HUES48 (cell line): Measurements from ENCODE around the gene LANCL3.

Source experiments
- H3K27ac ChIP-seq: one replicate; pipeline ENCODE4 v1.7.0; 2013; ENCODE audit warnings: low read depth, low read length, inconsistent platforms
- H3K27me3 ChIP-seq: 2 replicates; pipeline ENCODE4 v1.6.1; 2013; ENCODE audit warnings: mild to moderate bottlenecking, low read length; ENCODE audit not compliant: control insufficient read depth, insufficient read depth
- H3K36me3 ChIP-seq: 2 replicates; pipeline ENCODE4 v1.6.1; 2013; ENCODE audit warnings: low read length; ENCODE audit not compliant: control insufficient read depth, insufficient read depth
- H3K4me1 ChIP-seq: 2 replicates; pipeline ENCODE4 v1.6.1; 2013; ENCODE audit warnings: mild to moderate bottlenecking, low read length; ENCODE audit not compliant: control insufficient read depth, insufficient read depth
- H3K4me3 ChIP-seq: 2 replicates; pipeline ENCODE4 v1.5.1; 2013; ENCODE audit warnings: mild to moderate bottlenecking, low read depth, low read length
- H3K9ac ChIP-seq: 2 replicates; pipeline ENCODE4 v1.6.1; 2013; ENCODE audit warnings: mild to moderate bottlenecking, low read depth, low read length, moderate library complexity
- H3K9me3 ChIP-seq: 2 replicates; pipeline ENCODE4 v1.6.1; 2013; ENCODE audit warnings: low read length; ENCODE audit not compliant: control insufficient read depth, insufficient read depth

Gene LANCL3

DNA sequence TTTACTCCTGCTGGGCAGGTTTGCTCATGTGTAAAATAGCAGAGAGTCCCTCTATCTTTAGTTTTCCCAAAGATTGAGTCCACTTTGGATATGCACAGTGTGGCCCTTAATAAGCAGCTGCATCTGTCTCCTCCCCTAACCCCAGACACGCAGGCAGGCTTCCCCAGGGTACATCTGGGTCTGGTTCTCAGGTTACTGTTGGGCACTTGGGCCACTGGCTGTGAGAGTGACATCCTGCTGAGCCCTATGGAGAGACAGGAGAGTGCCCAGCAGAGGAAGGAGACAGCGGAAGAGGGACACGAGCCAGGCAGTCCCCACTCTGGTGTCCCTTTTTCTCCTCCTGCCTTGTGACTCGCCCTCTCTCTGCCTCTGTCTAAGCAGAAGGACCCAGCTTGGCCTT is 130.1 kb downstream of the LANCL3 start:
- Histone ChIP-seq H3K27me3 (no peaks in the 10 kb centered on the region), H3K4me1 (peaks cover 4% of the 10 kb centered on the region; the same call in 1 of the 2 replicates), H3K9me3 (no peaks in the 10 kb centered on the region), H3K27ac (no peak overlapping the region), H3K9ac (no peak overlapping the region), H3K4me3 (no peak overlapping the region), H3K36me3 (no peaks in the 10 kb centered on the region)

DNA sequence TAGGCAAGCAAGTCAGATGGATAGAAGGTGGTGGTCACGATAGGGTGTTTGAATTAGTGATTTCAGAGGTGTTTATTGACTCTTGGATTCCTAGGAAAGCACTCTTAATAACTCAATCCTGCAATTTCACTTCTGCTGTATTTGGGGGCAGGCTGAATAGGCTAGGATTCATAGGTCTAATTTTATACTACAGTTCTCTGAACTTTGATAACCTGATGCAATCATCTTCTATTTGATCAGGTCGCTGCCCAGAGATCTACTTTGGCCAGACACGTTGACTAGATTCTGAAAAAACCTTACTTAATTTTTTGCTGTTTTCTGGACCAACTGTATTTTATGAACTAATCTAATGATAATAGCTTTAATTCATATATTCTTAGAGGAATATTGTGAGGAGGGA is 140.5 kb downstream of the LANCL3 start:
- Histone ChIP-seq H3K9ac (no peak overlapping the region), H3K4me1 (no peaks in the 10 kb centered on the region), H3K9me3 (no peaks in the 10 kb centered on the region), H3K27me3 (no peaks in the 10 kb centered on the region), H3K36me3 (no peaks in the 10 kb centered on the region), H3K4me3 (no peak overlapping the region), H3K27ac (no peak overlapping the region)

GRCh38 chrX:37712458-37712857 is 141.0 kb downstream of the LANCL3 start:
- no peaks in the 10 kb centered on the region for H3K36me3 ChIP-seq
- H3K4me3 ChIP-seq: no peak overlapping the region
- no peak overlapping the region for H3K27ac ChIP-seq

DNA sequence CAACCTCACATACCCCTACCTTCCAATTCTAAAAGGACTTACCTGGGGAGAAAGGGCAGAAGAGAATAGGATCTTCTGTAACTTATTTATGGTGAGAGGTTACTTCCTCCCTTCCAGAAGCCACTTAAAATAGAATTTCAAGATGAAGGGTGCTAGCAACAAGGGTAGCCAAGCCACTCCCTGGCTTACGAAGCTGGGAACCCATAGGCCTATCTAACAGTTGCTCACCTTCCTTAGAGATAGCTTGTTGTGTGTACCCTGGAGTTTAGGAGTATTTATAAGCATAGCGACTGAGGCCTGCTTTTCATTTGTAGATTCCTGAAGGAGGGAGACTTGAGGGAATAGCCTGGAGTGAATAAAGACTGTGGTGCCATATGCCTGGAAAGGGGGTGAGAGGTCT is 143.0 kb downstream of the LANCL3 start:
- no peaks in the 10 kb centered on the region for H3K4me1 ChIP-seq
- H3K9me3 ChIP-seq: no peaks in the 10 kb centered on the region
- no peak overlapping the region for H3K9ac ChIP-seq
- H3K27me3 ChIP-seq: no peaks in the 10 kb centered on the region
- no peak overlapping the region for H3K4me3 ChIP-seq
- H3K36me3 ChIP-seq: no peaks in the 10 kb centered on the region
- H3K27ac ChIP-seq: no peak overlapping the region

More at GRCh38 chrX:37712458-37712857, 141.0 kb downstream of the LANCL3 start:
- H3K9me3 ChIP-seq: no peaks in the 10 kb centered on the region
- no peak overlapping the region for H3K9ac ChIP-seq
- H3K27me3 ChIP-seq: no peaks in the 10 kb centered on the region
- no peaks in the 10 kb centered on the region for H3K4me1 ChIP-seq

GRCh38 chrX:37716602-37717001 is 145.1 kb downstream of the LANCL3 start:
- H3K9me3 ChIP-seq: no peaks in the 10 kb centered on the region

DNA sequence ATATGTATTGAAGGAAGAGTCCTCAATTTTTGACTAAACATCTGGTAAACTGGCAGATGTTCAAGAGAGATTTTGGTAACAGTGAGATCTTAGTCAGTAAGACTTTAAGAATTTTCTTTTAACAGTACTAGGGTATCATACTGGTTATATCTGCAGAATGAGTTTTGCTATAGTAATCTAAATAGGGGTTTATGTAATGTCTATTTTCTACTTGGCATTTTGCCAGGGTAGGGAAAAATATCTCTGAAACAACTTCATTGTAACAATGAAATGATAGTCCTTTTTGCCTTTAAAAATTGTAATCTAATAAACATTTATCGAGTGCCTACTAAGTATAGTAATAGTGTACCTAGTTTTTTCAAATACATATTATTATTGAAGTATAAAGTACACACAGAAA is 146.2 kb downstream of the LANCL3 start:
- H3K27ac ChIP-seq: no peak overlapping the region
- H3K9me3 ChIP-seq: no peaks in the 10 kb centered on the region
- H3K4me1 ChIP-seq: no peaks in the 10 kb centered on the region
- H3K4me3 ChIP-seq: no peak overlapping the region
- H3K36me3 ChIP-seq: no peaks in the 10 kb centered on the region
- H3K9ac ChIP-seq: no peak overlapping the region
- H3K27me3 ChIP-seq: no peaks in the 10 kb centered on the region

More at GRCh38 chrX:37716602-37717001, 145.1 kb downstream of the LANCL3 start:
- Histone ChIP-seq H3K27ac (no peak overlapping the region), H3K4me3 (no peak overlapping the region), H3K9ac (no peak overlapping the region), H3K4me1 (no peaks in the 10 kb centered on the region), H3K36me3 (no peaks in the 10 kb centered on the region), H3K27me3 (no peaks in the 10 kb centered on the region)

GRCh38 chrX:37722595-37722994 is 151.1 kb downstream of the LANCL3 start:
- Histone ChIP-seq H3K4me3 (no peak overlapping the region), H3K27ac (no peak overlapping the region), H3K4me1 (no peaks in the 10 kb centered on the region), H3K27me3 (no peaks in the 10 kb centered on the region), H3K9me3 (no peaks in the 10 kb centered on the region), H3K9ac (no peak overlapping the region), H3K36me3 (no peaks in the 10 kb centered on the region)

DNA sequence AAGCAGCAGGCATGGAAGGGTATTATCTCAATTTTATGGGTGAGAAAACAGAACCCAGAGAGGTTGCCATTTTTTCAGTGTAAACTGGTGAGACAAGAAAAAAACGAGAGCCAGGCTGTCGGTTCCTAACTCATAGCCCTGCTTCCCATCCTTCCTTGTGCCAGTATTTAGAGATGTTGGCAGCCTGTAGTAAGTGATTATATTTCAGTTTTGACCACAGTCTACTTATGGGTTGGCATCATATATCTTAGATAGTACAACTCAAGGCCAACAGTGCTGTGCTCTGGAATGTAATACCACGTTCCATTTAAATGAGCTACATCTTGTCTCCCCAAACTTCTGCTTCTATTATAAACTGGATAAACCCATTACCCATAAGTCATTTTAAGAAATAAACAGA is 154.9 kb downstream of the LANCL3 start:
- Histone ChIP-seq H3K4me1 (no peaks in the 10 kb centered on the region), H3K27me3 (no peaks in the 10 kb centered on the region), H3K36me3 (no peaks in the 10 kb centered on the region), H3K4me3 (no peak overlapping the region), H3K27ac (no peak overlapping the region), H3K9me3 (no peaks in the 10 kb centered on the region), H3K9ac (no peak overlapping the region)
